ENCODE data around the gene CENPC.

DNA sequence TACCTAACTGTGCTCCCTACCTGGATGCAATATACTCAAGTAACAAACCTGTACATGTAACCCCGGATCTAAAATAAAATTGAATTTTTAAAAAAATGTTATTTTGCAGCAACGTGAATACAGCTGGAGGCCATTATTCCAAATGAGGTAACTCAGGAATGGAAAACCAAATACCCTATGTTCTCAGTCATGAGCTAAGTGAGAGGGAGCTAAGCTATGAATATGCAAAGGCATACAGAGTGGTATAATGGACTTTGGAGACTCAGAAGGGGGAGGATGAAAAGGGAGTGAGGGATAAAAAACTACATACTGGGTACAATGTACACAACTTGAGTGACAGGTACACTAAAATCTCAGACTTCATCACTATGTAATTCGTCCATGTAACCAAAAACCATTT is 78.6 kb downstream of the CENPC start:
- no peak for TF ChIP-seq MYC (IDR thresholded peaks at IDR 0.05; ENCODE audit: low read depth, low read length)
- TF ChIP-seq, protein P1, sequence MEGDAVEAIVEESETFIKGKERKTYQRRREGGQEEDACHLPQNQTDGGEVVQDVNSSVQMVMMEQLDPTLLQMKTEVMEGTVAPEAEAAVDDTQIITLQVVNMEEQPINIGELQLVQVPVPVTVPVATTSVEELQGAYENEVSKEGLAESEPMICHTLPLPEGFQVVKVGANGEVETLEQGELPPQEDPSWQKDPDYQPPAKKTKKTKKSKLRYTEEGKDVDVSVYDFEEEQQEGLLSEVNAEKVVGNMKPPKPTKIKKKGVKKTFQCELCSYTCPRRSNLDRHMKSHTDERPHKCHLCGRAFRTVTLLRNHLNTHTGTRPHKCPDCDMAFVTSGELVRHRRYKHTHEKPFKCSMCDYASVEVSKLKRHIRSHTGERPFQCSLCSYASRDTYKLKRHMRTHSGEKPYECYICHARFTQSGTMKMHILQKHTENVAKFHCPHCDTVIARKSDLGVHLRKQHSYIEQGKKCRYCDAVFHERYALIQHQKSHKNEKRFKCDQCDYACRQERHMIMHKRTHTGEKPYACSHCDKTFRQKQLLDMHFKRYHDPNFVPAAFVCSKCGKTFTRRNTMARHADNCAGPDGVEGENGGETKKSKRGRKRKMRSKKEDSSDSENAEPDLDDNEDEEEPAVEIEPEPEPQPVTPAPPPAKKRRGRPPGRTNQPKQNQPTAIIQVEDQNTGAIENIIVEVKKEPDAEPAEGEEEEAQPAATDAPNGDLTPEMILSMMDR (IDR thresholded peaks at IDR 0.05; ENCODE audit: extremely low read depth in 1 of 2, insufficient read depth in 1 of 2, low read depth in 1 of 2, low read length in 2 of 2), result no peak
- TF ChIP-seq, protein P2, sequence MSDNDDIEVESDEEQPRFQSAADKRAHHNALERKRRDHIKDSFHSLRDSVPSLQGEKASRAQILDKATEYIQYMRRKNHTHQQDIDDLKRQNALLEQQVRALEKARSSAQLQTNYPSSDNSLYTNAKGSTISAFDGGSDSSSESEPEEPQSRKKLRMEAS (IDR thresholded peaks at IDR 0.05; ENCODE audit: insufficient read depth, insufficient read length), result no peak
- TF ChIP-seq POLR2A (IDR thresholded peaks at IDR 0.05; ENCODE audit: low read depth, low read length), result no peak
- no peak for TF ChIP-seq JUN (IDR thresholded peaks at IDR 0.05; ENCODE audit: borderline replicate concordance, insufficient read depth, insufficient read length, low read depth)
- no peak for TF ChIP-seq EZH2 (IDR thresholded peaks at IDR 0.05; ENCODE audit: borderline replicate concordance, low read depth, low read length, severe bottlenecking)
- TF ChIP-seq FOS (IDR thresholded peaks at IDR 0.05; ENCODE audit: borderline replicate concordance, insufficient read depth, low read length), result no peak
